ENCODE results near the gene ADCY3. TPM values are rescaled to one million over a fixed set of nuclear protein-coding genes. Genes with fewer than 3 reads are reported as not detected.

Gene ADCY3
- total and polyA plus RNA-seq, 9 of the 15 experiments (the other 6 are each of a cell fraction or from before 2014, with no cell fraction given), result 1.5 to 54.8 (median 26.3) TPM

DNA sequence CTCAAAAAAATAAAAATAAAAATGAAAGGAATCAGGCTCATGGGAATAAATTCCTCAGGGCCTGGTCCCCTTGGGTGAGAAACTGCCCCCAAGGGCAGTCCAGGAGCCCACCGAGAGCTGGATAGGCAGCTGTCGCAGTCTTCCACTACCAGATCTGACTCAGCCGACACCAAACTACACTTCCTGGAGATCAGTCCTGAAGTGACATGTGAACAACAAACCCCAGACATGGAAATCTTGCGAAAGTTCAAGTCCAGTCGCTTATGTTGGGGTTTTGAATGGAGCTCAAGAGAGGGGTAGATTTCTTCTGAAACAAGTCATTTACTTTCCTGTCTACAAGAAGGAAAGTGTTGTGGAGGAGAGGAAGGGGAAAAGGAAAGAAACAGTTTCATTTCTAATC, 12.9 kb downstream of the ADCY3 start:
- ATAC-seq (no peak), FAIRE-seq (no peak), DNase-seq (ENCODE audit: extremely low read depth in 1 of 4, low spot score in 3 of 4) (no peak)
- no peak overlapping the region for H3K4me3 ChIP-seq
- 82% methylated on average over 5 of the region's 5 CpGs for WGBS (ENCODE audit: insufficient coverage, low coverage, missing lambda C conversion rate)
- H4K20me1 ChIP-seq (replicated peaks; ENCODE audit: control insufficient read depth, insufficient read depth, low read length), result no peaks in the 10 kb centered on the region
- no peaks in the 10 kb centered on the region for H3K4me1 ChIP-seq (replicated peaks in 1 of 2; ENCODE audit: control insufficient read depth in 2 of 2, insufficient read depth in 2 of 2, low read length in 2 of 2)
- H2AFZ ChIP-seq (ENCODE audit: low read depth, low read length), result no peak overlapping the region
- no peaks in the 10 kb centered on the region for H3K27me3 ChIP-seq (ENCODE audit: control insufficient read depth in 2 of 2, insufficient read depth in 2 of 2, low read length in 2 of 2)
- intact Hi-C loops (cut with micrococcal nuclease) (no loop called here), in situ Hi-C loops (cut with MboI) (no loop called here)
- no peak overlapping the region for H3K27ac ChIP-seq (ENCODE audit: extremely low read depth, low read depth, low read length)
- no peak overlapping the region for H3K4me2 ChIP-seq (ENCODE audit: insufficient read depth, low read length)
- ChIA-PET POLR2A (interaction anchor here (0.7 kb wide), 1 partner anchor 286 kb away, joined by 3 read pairs; no protein-coding TSS in a partner anchor), CTCF (ENCODE audit: low intra/inter-chr PET ratio) (no interaction called here)
- H3K9ac ChIP-seq (ENCODE audit: insufficient read depth in 1 of 2, low read depth in 2 of 2, low read length in 2 of 2), result no peak overlapping the region
- BruUV-seq (replicated peaks), result no TSS peak
- H3K9me1 ChIP-seq (ENCODE audit: control insufficient read depth, insufficient read depth, low read length), result no peaks in the 10 kb centered on the region
- H3K79me2 ChIP-seq (ENCODE audit: control insufficient read depth, insufficient read depth, low read length), result peaks cover 7% of the 10 kb centered on the region; the same call in 2 of the 3 replicates
- H3K9me3 ChIP-seq (replicated peaks; ENCODE audit: control insufficient read depth, insufficient read depth, low read depth, low read length), result peaks cover 5% of the 10 kb centered on the region
- no peak for TF ChIP-seq ZNF3 (CRISPR knock-in tag; IDR thresholded peaks at IDR 0.05)
- TF ChIP-seq CHD4 (IDR thresholded peaks at IDR 0.05; ENCODE audit: insufficient read depth, insufficient replicate concordance, low read depth, low read length, poor library complexity, severe bottlenecking), result no peak
- TF ChIP-seq, protein P1, sequence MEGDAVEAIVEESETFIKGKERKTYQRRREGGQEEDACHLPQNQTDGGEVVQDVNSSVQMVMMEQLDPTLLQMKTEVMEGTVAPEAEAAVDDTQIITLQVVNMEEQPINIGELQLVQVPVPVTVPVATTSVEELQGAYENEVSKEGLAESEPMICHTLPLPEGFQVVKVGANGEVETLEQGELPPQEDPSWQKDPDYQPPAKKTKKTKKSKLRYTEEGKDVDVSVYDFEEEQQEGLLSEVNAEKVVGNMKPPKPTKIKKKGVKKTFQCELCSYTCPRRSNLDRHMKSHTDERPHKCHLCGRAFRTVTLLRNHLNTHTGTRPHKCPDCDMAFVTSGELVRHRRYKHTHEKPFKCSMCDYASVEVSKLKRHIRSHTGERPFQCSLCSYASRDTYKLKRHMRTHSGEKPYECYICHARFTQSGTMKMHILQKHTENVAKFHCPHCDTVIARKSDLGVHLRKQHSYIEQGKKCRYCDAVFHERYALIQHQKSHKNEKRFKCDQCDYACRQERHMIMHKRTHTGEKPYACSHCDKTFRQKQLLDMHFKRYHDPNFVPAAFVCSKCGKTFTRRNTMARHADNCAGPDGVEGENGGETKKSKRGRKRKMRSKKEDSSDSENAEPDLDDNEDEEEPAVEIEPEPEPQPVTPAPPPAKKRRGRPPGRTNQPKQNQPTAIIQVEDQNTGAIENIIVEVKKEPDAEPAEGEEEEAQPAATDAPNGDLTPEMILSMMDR (IDR thresholded peaks at IDR 0.05 in 2 of 3, conservative IDR thresholded peaks at IDR 0.05 in 1 of 3; ENCODE audit: insufficient read depth in 2 of 3, low read depth in 1 of 3, low read length in 3 of 3), result no peak
- no peak for TF ChIP-seq ZSCAN32 (CRISPR knock-in tag; IDR thresholded peaks at IDR 0.05)
- TF ChIP-seq CCAR2 (IDR thresholded peaks at IDR 0.05; ENCODE audit: low read depth, low read length), result no peak
- TF ChIP-seq SAP30 (IDR thresholded peaks at IDR 0.05; ENCODE audit: borderline replicate concordance, insufficient read depth, low read depth, low read length, poor library complexity, severe bottlenecking), result no peak
- peaks cover 32% of the 10 kb centered on the region; the same call in 2 of the 3 replicates for H3K36me3 ChIP-seq (ENCODE audit: control insufficient read depth, insufficient read depth, low read length)
